GM12878 (cell line): Measurements from ENCODE around the gene GUK1. TPM values are rescaled to one million over a fixed set of nuclear protein-coding genes. Genes with fewer than 3 reads are reported as not detected.

Source experiments
- ATAC-seq: fragments of 200-7000 bp; cut with Tn5 transposase; 3 replicates; pipeline ENCODE4 v1.9.1; 2020; ENCODE audit warnings: mild to moderate bottlenecking, moderate library complexity
- BruUV-seq: library from RNA; stranded (reverse); fragments of 400-500 nt; replicated peaks from 2 replicates; lab custom pipeline; 2021; lab: Mats Ljungman, UMichigan
- CTCF ChIA-PET: fragments of 300-600 bp; sonication (Branson Sonifier 250); formaldehyde crosslinking; extraction: SDS; loops from one replicate; lab custom pipeline; 2021; ENCODE audit warnings: inconsistent platforms; lab: Yijun Ruan, JAX
- POLR2A ChIA-PET: fragments of 350-600 bp; formaldehyde crosslinking; extraction: SDS; loops from one replicate; lab custom pipeline; 2021; ENCODE audit warnings: inconsistent platforms; lab: Charles Lee
- RAD21 ChIA-PET: fragments of 300-600 bp; sonication (Branson Sonifier 250); formaldehyde crosslinking; loops from one replicate; lab custom pipeline; 2023; ENCODE audit warnings: antibody characterized with exemption; ENCODE audit not compliant: unreplicated experiment; lab: Charles Lee
- SMC1A ChIA-PET: fragments of 300-600 bp; sonication (Branson Sonifier 250); formaldehyde crosslinking; loops from one replicate; lab custom pipeline; 2023; ENCODE audit not compliant: unreplicated experiment, uncharacterized antibody; lab: Charles Lee
- DNase-seq: peaks from one replicate; pipeline ENCODE4 v3.0.0-alpha.2; 2011; ENCODE audit warnings: low read depth, low spot score
- FAIRE-seq: peaks from 3 replicates; lab custom pipeline; 2011; peaks lifted over from hg19 to GRCh38; lab: Jason Lieb, UNC
- H2AFZ ChIP-seq: 2 replicates; pipeline ENCODE4 v1.6.0; 2011; ENCODE audit warnings: low read depth, low read length, control low read depth; ENCODE audit not compliant: control insufficient read depth
- H3K27ac ChIP-seq: 2 replicates; pipeline ENCODE4 v1.5.1; 2011; ENCODE audit warnings: control low read depth; ENCODE audit not compliant: control insufficient read depth, insufficient read depth
- H3K27me3 ChIP-seq, 2 experiments: replicated peaks in 1 of 2; 2 replicates each; pipeline versions ENCODE4 v1.6.0 to v1.6.1; 2011; ENCODE audit warnings: low read length in 1 of 2; ENCODE audit not compliant: control insufficient read depth in 2 of 2, insufficient read depth in 2 of 2
- H3K36me3 ChIP-seq, 2 experiments: 2 replicates each; pipeline ENCODE4 v1.5.1; 2011; ENCODE audit warnings: low read length in 1 of 2; ENCODE audit not compliant: control insufficient read depth in 2 of 2, insufficient read depth in 2 of 2
- H3K4me1 ChIP-seq: 2 replicates; pipeline ENCODE4 v1.6.1; 2011; ENCODE audit warnings: mild to moderate bottlenecking, low read length, moderate library complexity, mixed read lengths; ENCODE audit not compliant: control insufficient read depth, insufficient read depth
- H3K4me2 ChIP-seq: 2 replicates; pipeline ENCODE4 v1.6.0; 2011; ENCODE audit warnings: control low read depth; ENCODE audit not compliant: control insufficient read depth, insufficient read depth
- H3K4me3 ChIP-seq: fragments of 200-600 bp; sonication (generic); 2 replicates; pipeline ENCODE4 v1.5.1; 2016
- H3K79me2 ChIP-seq: 2 replicates; pipeline ENCODE4 v1.6.0; 2011; ENCODE audit warnings: low read length; ENCODE audit not compliant: control insufficient read depth, insufficient read depth
- H3K9ac ChIP-seq: 2 replicates; pipeline ENCODE4 v1.8.0; 2011; ENCODE audit warnings: low read length, control low read depth, mixed read lengths; ENCODE audit not compliant: control insufficient read depth, insufficient read depth
- H3K9me3 ChIP-seq: replicated peaks from 3 replicates; pipeline ENCODE4 v1.5.1; 2011; ENCODE audit warnings: mild to moderate bottlenecking, low read length; ENCODE audit not compliant: control insufficient read depth, insufficient read depth
- H4K20me1 ChIP-seq: 2 replicates; pipeline ENCODE4 v1.6.0; 2011; ENCODE audit not compliant: control insufficient read depth, insufficient read depth
- CBFB ChIP-seq: IDR thresholded peaks from 2 replicates; pipeline ENCODE4 v1.6.1; 2016; ENCODE audit warnings: antibody characterized with exemption, low read depth
- CBX3 ChIP-seq: fragments of 200-600 bp; sonication (generic); IDR thresholded peaks from 2 replicates; pipeline ENCODE4 v1.6.1; 2016; ENCODE audit warnings: low read depth, borderline replicate concordance
- CHD1 ChIP-seq: IDR thresholded peaks from 2 replicates; pipeline ENCODE4 v1.6.1; 2012; ENCODE audit warnings: low read depth, low read length, improper control_type of control experiment
- HDAC2 ChIP-seq: fragments of 200-600 bp; sonication (generic); IDR thresholded peaks from 2 replicates; pipeline ENCODE4 v1.6.1; 2017
- LARP7 ChIP-seq: fragments of 450-650 bp; IDR thresholded peaks from 2 replicates; pipeline ENCODE4 v1.6.1; 2017; ENCODE audit warnings: mild to moderate bottlenecking
- POLR2AphosphoS2 ChIP-seq: IDR thresholded peaks from 2 replicates; pipeline ENCODE4 v1.6.1; 2011; ENCODE audit warnings: low read depth, mild to moderate bottlenecking, low read length, improper control_type of control experiment, moderate library complexity
- RB1 ChIP-seq: fragments of 450-650 bp; formaldehyde crosslinking; IDR thresholded peaks from 2 replicates; pipeline ENCODE4 v1.6.1; 2017; ENCODE audit warnings: mild to moderate bottlenecking, borderline replicate concordance
- RFX5 ChIP-seq: IDR thresholded peaks from 2 replicates; pipeline ENCODE4 v1.6.1; 2011; ENCODE audit warnings: low read depth, low read length, improper control_type of control experiment
- SMC3 ChIP-seq: IDR thresholded peaks from 2 replicates; pipeline ENCODE4 v1.6.1; 2011; ENCODE audit warnings: low read length, improper control_type of control experiment, borderline replicate concordance
- SREBF2 ChIP-seq: IDR thresholded peaks from 2 replicates; pipeline ENCODE4 v1.6.1; 2012; ENCODE audit warnings: mild to moderate bottlenecking, low read length
- SUZ12 ChIP-seq: fragments of 200-600 bp; sonication (generic); IDR thresholded peaks from one replicate; pipeline ENCODE4 v1.6.1; 2018; ENCODE audit warnings: antibody characterized with exemption, mild to moderate bottlenecking; ENCODE audit not compliant: unreplicated experiment
- WRNIP1 ChIP-seq: IDR thresholded peaks from 2 replicates; pipeline ENCODE4 v1.6.1; 2011; ENCODE audit warnings: low read depth, low read length, improper control_type of control experiment, borderline replicate concordance
- YY1 ChIP-seq: IDR thresholded peaks from 2 replicates; pipeline ENCODE4 v1.6.1; 2011; ENCODE audit warnings: low read depth, mild to moderate bottlenecking, low read length
- ZBED1 ChIP-seq: IDR thresholded peaks from 2 replicates; pipeline ENCODE4 v1.6.1; 2016; ENCODE audit warnings: borderline replicate concordance
- WGBS: methylation state at CpG from one replicate; pipeline ENCODE4 v1.1.6; 2016; ENCODE audit warnings: low lambda C conversion rate; ENCODE audit not compliant: insufficient replicate concordance, insufficient coverage; ENCODE audit errors: missing lambda C conversion rate; 5-methylcytosine and 5-hydroxymethylcytosine counted together
- in situ Hi-C: fragments of 300-500 bp; cut with MboI; formaldehyde crosslinking; loops from 9 replicates; pipeline ENCODE4 v1.14.3; 2018; ENCODE audit warnings: mixed read lengths
- intact Hi-C: fragments of 100-400 bp; cut with micrococcal nuclease; formaldehyde crosslinking; loops from one replicate; pipeline ENCODE4 v1.14.2; 2022; ENCODE audit not compliant: unreplicated experiment
- polyA plus RNA-seq, 11 experiments: library from polyadenylated mRNA; depleted of rRNA in 4 of 11; unstranded in 6 of 11; stranded (reverse) in 5 of 11; fragments of >200 nt; fragmentation: Nextera tagmentation in 4 of 11; fragmentation: Illumina TruSeq in 1 of 11; extraction: Ambion mirVana in 4 of 11; extraction: Trizol in 1 of 11; gene quantifications; 1 replicate in 1 of 11; 2 replicates in 10 of 11; pipeline versions ENCODE4 v1.2.1 to v1.2.3, GENCODE V29; 2011 to 2016; ENCODE audit warnings: inconsistent platforms in 2 of 11, missing spikeins in 2 of 11, low read depth in 1 of 11
- total RNA-seq, 4 experiments: library from RNA; depleted of rRNA in 3 of 4; stranded (reverse); fragments of >200 nt in 3 of 4; fragmentation: Illumina TruSeq in 1 of 4; extraction: Trizol in 1 of 4; gene quantifications; 2 replicates each; pipeline versions ENCODE4 v1.2.1 to v1.2.3, GENCODE V29; 2013 to 2021
- TF ChIP-seq, protein P1 (sequence below): fragments of 450-650 bp; formaldehyde crosslinking; IDR thresholded peaks from 2 replicates; pipeline ENCODE4 v1.4.0; 2022; ENCODE audit warnings: mild to moderate bottlenecking, moderate library complexity
- TF ChIP-seq, protein P2 (sequence below): fragments of 450-650 bp; IDR thresholded peaks from 2 replicates; pipeline ENCODE4 v1.6.1; 2017; ENCODE audit warnings: mild to moderate bottlenecking, moderate library complexity

GUK1 gene
- total and polyA plus RNA-seq, 10 of the 15 experiments (the other 5 are each of a cell fraction or from before 2014, with no cell fraction given): 6.3 to 357 (median 203) TPM

DNA sequence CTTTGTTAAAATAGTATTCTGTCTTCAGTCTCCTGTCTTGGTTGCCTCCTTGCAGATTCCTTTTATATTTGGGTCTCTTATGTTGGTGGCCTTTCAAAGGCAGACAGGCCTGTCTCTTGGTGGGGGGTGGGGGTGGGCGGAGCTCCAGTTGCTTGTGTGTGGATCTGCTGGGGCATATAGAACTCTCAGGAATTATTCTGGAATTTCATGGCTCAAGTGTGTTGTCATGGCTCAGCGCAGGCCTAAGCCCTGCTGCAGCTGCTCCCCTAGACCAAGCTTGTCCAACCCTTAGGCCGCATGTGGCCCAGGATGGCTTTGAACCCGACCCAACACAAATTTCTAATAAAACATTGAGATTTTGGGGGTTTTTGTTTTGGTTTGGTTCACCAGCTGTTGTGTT lies 44.9 kb upstream of the GUK1 start (continued):
- TF ChIP-seq SUZ12 (no peak), POLR2AphosphoS2 (no peak)
- TF ChIP-seq, all 136 proteins: peak for 0

DNA sequence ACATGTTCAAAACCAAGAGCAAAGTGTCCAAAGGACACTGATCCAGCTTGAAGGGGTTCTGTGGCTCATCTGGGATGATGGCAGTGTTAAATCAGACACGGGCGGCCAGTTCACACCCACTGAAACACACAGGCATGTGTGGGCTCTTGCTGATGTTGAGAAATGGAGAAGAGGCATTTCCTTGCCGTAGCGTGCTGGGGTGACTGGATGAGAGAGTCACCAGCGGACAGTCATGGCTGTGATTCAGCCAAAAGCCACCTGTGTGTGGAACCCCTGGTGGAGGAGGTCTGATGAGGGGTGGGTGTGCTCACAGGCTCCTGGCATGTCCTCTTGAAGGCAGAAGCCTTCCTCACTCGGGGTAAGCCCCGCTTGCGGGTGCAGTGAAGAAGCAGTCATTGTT lies 44.1 kb upstream of the GUK1 start:
- Histone ChIP-seq H2AFZ (no peak overlapping the region), H3K36me3 (peaks cover 21 to 50% of the 10 kb centered on the region in 2 experiments; a peak in 3 of 4 replicates), H3K27me3 (no peaks in the 10 kb centered on the region), H3K4me1 (no peaks in the 10 kb centered on the region), H3K79me2 (peaks cover 63% of the 10 kb centered on the region), H4K20me1 (peaks cover 44% of the 10 kb centered on the region), H3K27ac (no peak overlapping the region), H3K9ac (no peak overlapping the region), H3K4me2 (no peak overlapping the region), H3K4me3 (no peak overlapping the region), H3K9me3 (peaks cover 26% of the 10 kb centered on the region; the same call in 2 of the 3 replicates)
- FAIRE-seq (no peak), ATAC-seq (no peak), DNase-seq (no peak)
- CTCF ChIA-PET: interaction anchor here (0.7 kb wide), 1 partner anchor 8 kb away, joined by 3 read pairs; no protein-coding TSS in a partner anchor
- intact Hi-C loops: no loop called here
- SMC1A ChIA-PET: no interaction called here
- BruUV-seq: no TSS peak
- POLR2A ChIA-PET: no interaction called here
- RAD21 ChIA-PET: no interaction called here
- in situ Hi-C loops: no loop called here
- over 99% methylated on average over 8 of the region's 8 CpGs for WGBS
- TF ChIP-seq CBX3 (no peak), RFX5 (no peak), YY1 (no peak), WRNIP1 (no peak), LARP7 (no peak), ZBED1 (no peak), CHD1 (no peak), HDAC2 (no peak), CBFB (no peak), RB1 (no peak), SREBF2 (no peak), SMC3 (no peak)
- TF ChIP-seq, protein P1, sequence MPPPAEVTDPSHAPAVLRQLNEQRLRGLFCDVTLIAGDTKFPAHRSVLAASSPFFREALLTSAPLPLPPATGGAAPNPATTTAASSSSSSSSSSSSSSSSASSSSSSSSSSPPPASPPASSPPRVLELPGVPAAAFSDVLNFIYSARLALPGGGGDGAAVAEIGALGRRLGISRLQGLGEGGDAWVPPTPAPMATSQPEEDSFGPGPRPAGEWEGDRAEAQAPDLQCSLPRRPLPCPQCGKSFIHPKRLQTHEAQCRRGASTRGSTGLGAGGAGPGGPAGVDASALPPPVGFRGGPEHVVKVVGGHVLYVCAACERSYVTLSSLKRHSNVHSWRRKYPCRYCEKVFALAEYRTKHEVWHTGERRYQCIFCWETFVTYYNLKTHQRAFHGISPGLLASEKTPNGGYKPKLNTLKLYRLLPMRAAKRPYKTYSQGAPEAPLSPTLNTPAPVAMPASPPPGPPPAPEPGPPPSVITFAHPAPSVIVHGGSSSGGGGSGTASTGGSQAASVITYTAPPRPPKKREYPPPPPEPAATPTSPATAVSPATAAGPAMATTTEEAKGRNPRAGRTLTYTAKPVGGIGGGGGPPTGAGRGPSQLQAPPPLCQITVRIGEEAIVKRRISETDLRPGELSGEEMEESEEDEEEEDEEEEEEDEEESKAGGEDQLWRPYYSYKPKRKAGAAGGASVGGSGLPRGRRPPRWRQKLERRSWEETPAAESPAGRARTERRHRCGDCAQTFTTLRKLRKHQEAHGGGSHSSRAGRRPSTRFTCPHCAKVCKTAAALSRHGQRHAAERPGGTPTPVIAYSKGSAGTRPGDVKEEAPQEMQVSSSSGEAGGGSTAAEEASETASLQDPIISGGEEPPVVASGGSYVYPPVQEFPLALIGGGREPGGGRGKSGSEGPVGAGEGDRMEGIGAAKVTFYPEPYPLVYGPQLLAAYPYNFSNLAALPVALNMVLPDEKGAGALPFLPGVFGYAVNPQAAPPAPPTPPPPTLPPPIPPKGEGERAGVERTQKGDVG: no peak
- TF ChIP-seq, protein P2, sequence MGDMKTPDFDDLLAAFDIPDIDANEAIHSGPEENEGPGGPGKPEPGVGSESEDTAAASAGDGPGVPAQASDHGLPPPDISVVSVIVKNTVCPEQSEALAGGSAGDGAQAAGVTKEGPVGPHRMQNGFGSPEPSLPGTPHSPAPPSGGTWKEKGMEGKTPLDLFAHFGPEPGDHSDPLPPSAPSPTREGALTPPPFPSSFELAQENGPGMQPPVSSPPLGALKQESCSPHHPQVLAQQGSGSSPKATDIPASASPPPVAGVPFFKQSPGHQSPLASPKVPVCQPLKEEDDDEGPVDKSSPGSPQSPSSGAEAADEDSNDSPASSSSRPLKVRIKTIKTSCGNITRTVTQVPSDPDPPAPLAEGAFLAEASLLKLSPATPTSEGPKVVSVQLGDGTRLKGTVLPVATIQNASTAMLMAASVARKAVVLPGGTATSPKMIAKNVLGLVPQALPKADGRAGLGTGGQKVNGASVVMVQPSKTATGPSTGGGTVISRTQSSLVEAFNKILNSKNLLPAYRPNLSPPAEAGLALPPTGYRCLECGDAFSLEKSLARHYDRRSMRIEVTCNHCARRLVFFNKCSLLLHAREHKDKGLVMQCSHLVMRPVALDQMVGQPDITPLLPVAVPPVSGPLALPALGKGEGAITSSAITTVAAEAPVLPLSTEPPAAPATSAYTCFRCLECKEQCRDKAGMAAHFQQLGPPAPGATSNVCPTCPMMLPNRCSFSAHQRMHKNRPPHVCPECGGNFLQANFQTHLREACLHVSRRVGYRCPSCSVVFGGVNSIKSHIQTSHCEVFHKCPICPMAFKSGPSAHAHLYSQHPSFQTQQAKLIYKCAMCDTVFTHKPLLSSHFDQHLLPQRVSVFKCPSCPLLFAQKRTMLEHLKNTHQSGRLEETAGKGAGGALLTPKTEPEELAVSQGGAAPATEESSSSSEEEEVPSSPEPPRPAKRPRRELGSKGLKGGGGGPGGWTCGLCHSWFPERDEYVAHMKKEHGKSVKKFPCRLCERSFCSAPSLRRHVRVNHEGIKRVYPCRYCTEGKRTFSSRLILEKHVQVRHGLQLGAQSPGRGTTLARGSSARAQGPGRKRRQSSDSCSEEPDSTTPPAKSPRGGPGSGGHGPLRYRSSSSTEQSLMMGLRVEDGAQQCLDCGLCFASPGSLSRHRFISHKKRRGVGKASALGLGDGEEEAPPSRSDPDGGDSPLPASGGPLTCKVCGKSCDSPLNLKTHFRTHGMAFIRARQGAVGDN: no peak
